SK-N-MC (cell line): ENCODE measurements around the gene CCDC141.

Source experiments
- DNase-seq: peaks from one replicate; pipeline ENCODE4 v3.0.0-alpha.2; 2011; ENCODE audit warnings: low read depth, low spot score
- H3K27ac ChIP-seq: fragments of 200-600 bp; sonication (generic); 2 replicates; pipeline ENCODE4 v1.5.1; 2016; ENCODE audit warnings: mixed run types
- H3K36me3 ChIP-seq: fragments of 200-600 bp; sonication (generic); 2 replicates; pipeline ENCODE4 v1.6.1; 2017; ENCODE audit warnings: antibody characterized with exemption, low read length, mixed read lengths; ENCODE audit not compliant: insufficient read depth
- H3K4me3 ChIP-seq: fragments of 200-600 bp; sonication (generic); 2 replicates; pipeline ENCODE4 v1.5.1; 2016
- H3K9ac ChIP-seq: fragments of 200-600 bp; sonication (generic); 2 replicates; pipeline ENCODE4 v1.8.0; 2017; ENCODE audit warnings: mixed run types, mixed read lengths; ENCODE audit not compliant: insufficient read length
- H3K9me3 ChIP-seq: fragments of 200-600 bp; sonication (generic); 2 replicates; pipeline ENCODE4 v1.6.1; 2017; ENCODE audit warnings: low read depth, mild to moderate bottlenecking, antibody characterized with exemption, low read length, moderate library complexity, mixed read lengths
- EZH2 ChIP-seq: fragments of 200-600 bp; sonication (generic); IDR thresholded peaks from one replicate; pipeline ENCODE4 v1.6.1; 2017; ENCODE audit warnings: antibody characterized with exemption
- FOXP2 ChIP-seq: optimal IDR thresholded peaks from 2 replicates; pipeline ENCODE3; 2011; ENCODE audit warnings: mild to moderate bottlenecking, moderate library complexity; ENCODE audit not compliant: insufficient read depth; ENCODE audit errors: extremely low read length, control extremely low read depth
- POLR2AphosphoS5 ChIP-seq: IDR thresholded peaks from 2 replicates; pipeline ENCODE4 v1.6.1; 2012; ENCODE audit warnings: mild to moderate bottlenecking, low read depth, low read length, borderline replicate concordance

CCDC141 gene

DNA sequence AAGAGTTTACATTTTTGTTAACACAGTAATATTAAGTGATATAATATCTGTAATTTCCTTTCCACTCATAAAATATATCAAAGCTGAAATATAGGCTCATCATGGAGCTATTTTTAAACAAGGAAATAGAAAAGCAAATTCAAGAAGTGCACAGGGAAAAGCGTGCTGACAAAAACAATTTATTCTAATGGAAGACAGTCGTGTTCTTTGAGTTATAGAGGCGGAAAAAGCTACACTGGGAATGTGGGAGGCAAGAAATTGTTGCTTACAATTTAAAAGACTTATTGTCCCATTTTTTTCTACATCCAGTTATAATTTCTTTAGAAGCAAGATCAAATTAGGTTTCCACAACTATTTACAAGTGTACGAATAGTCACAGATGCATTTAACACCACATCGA is 239.5 kb downstream of the CCDC141 start:
- no peak overlapping the region for H3K9ac ChIP-seq
- H3K9me3 ChIP-seq: no peaks in the 10 kb centered on the region
- H3K36me3 ChIP-seq: no peaks in the 10 kb centered on the region
- no peak overlapping the region for H3K27ac ChIP-seq
- no peak for DNase-seq
- TF ChIP-seq EZH2: no peak
- no peak for TF ChIP-seq FOXP2
- no peak for TF ChIP-seq POLR2AphosphoS5
- no peak overlapping the region for H3K4me3 ChIP-seq

DNA sequence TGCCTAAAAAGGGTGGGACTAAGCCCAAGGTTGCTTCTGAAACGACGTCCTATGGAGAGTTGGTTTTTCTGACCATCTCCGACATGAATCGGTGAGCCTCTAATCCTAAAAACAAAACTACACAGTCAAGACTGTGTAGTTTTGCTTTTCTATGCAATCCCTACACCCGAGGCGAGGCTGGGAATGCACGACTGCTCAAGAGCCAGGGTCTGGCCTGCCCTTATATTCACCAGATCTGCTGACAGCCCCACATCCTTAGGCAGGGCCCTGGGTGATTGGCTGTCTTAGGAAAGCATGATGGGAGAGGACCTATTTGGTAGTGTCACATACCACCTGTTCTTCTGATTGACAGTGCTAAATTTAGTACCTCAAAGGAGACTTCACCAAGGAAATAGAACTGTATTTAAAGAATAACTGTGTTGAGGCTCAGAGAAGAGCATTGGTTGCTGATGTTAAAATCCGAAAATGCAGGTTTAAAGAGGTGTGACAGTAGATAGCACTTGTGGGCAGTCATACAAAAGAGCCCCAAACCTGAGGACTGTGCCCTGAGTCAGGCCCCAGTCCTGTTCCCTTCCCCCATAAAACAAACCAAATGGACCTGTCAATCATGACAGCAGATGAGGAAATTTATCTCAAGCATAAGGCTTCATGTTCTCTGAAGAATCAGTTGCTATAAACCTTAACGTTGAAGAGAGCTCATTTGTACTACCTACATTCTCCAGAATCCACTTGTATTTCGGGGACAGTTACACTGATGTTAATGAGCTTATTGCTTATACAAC is 242.5 kb downstream of the CCDC141 start, which contains the start of gene TTN:
TSS of gene TTN (minus strand) at position 197 of the 782 bp plus-strand sequence. CDS start 2,781 bp downstream, outside the sequence.
- TF ChIP-seq POLR2AphosphoS5 (no peak), FOXP2 (no peak), EZH2 (no peak)
- H3K4me3 ChIP-seq: no peak within 1 kb of the TSS
- no peak within 1 kb of the TSS for H3K27ac ChIP-seq
- no peak within 1 kb of the TSS for H3K9ac ChIP-seq
- DNase-seq: no peak
- H3K9me3 ChIP-seq: no peaks in the 10 kb centered on the region
- no peaks in the 10 kb centered on the region for H3K36me3 ChIP-seq

DNA sequence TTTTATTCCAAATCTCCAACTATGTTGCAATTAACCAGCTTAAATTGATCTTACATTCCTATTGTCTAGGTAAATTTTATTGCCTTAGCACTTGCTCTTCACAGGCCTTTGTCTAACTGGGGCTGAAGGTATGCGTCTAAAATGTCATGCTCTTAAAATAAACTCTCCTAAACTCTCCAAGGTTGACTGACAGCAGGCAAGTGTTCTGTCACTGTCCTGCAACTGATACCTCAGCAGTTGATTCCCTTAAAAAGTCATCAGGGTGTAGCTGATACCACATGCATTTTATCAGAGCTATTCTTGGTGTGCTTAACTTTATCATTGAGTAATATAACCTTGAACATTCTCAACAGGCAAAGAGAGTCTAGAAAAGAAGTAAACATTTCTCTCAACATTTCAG is 243.4 kb downstream of the CCDC141 start:
- TF ChIP-seq FOXP2 (no peak), POLR2AphosphoS5 (no peak), EZH2 (no peak)
- Histone ChIP-seq H3K36me3 (no peaks in the 10 kb centered on the region), H3K27ac (no peak overlapping the region), H3K9me3 (no peaks in the 10 kb centered on the region), H3K9ac (no peak overlapping the region), H3K4me3 (no peak overlapping the region)
- no peak for DNase-seq

DNA sequence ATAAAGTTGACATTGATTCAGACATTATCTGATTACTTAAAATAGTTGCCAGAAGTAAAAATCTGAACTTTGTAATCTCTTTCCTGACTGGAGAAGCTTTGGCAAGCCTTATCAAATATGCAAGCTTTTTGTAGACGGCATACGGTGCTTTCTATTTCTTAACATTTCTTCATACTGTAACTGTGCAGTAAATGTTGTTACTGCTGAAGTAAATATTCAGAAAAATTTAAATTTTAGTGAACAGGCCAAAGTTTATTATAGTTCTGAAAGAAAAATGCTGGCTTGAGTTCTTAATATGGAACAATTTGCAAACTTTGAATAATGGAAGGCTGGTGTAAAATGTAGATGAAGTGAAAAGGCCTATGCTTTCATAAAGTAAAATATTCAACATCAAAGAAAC is 244.5 kb downstream of the CCDC141 start:
- no peak for DNase-seq
- Histone ChIP-seq H3K9me3 (no peaks in the 10 kb centered on the region), H3K36me3 (no peaks in the 10 kb centered on the region), H3K27ac (no peak overlapping the region), H3K4me3 (no peak overlapping the region), H3K9ac (no peak overlapping the region)
- TF ChIP-seq EZH2: no peak
- no peak for TF ChIP-seq POLR2AphosphoS5
- TF ChIP-seq FOXP2: no peak

DNA sequence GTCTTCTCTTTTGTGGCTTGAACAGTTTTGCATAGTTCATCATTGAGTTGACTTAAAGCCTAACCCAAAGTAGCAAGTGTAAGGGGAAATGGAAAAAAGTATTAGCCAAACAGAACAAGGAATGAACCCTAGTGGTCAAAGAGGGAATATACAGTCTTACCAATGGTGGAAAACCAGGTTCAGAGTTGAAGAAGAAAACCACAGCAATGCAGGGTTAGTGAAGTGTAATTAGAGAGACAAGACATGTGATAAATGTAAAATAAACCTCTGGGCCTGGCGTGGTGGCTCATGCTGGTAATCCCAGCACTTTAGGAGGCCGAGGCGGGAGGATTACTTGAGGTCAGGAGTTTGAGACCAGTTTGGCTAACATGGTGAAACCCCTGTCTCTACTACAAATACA is 245.1 kb downstream of the CCDC141 start:
- Histone ChIP-seq H3K27ac (no peak overlapping the region), H3K36me3 (no peaks in the 10 kb centered on the region), H3K9ac (no peak overlapping the region), H3K4me3 (no peak overlapping the region), H3K9me3 (no peaks in the 10 kb centered on the region)
- TF ChIP-seq EZH2 (no peak), POLR2AphosphoS5 (no peak), FOXP2 (no peak)
- no peak for DNase-seq

DNA sequence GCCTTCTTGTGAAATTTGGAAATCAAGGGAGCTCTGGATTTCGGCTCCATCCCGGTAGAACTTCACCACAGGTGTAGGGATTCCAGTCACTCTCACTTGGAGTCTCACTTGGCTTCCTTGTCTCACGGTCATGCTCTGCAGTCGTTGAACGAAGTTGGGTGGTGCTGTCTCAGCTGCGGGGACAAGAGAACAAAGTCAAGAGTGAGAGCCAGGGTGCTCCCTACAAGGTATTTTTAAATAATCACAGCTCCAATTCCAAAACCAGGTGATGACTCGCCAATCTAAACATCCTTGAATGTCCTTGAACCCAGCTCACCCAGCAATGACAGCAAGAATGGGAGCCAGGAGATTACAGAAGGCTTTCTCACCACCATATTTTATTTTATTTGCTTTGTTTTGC is 249.4 kb downstream of the CCDC141 start:
- H3K4me3 ChIP-seq: no peak overlapping the region
- H3K36me3 ChIP-seq: no peaks in the 10 kb centered on the region
- no peak overlapping the region for H3K27ac ChIP-seq
- no peaks in the 10 kb centered on the region for H3K9me3 ChIP-seq
- no peak overlapping the region for H3K9ac ChIP-seq
- DNase-seq: no peak
- no peak for TF ChIP-seq FOXP2
- no peak for TF ChIP-seq EZH2
- no peak for TF ChIP-seq POLR2AphosphoS5

DNA sequence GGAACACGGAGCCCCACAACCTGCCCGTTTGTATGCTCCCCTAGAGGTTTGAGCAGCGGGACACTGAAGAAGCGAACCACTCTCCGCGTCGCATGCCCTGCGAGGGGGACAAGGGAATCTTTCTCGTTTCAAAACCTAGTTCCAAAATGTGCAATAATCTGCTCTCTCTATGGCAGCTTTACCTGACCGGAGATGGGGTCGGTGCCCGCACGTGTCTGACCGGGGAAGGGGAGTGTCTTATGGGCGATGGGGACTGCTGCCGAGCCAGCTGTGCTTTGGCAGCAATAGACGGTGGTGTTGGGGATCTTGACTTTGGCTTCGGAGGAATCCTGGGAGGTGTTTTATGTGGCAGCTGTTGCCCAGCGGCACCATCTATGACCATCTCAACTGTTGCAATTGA is 250.6 kb downstream of the CCDC141 start:
- Histone ChIP-seq H3K4me3 (no peak overlapping the region), H3K36me3 (no peaks in the 10 kb centered on the region), H3K9ac (no peak overlapping the region), H3K27ac (no peak overlapping the region), H3K9me3 (no peaks in the 10 kb centered on the region)
- TF ChIP-seq EZH2 (no peak), FOXP2 (no peak), POLR2AphosphoS5 (no peak)
- no peak for DNase-seq

DNA sequence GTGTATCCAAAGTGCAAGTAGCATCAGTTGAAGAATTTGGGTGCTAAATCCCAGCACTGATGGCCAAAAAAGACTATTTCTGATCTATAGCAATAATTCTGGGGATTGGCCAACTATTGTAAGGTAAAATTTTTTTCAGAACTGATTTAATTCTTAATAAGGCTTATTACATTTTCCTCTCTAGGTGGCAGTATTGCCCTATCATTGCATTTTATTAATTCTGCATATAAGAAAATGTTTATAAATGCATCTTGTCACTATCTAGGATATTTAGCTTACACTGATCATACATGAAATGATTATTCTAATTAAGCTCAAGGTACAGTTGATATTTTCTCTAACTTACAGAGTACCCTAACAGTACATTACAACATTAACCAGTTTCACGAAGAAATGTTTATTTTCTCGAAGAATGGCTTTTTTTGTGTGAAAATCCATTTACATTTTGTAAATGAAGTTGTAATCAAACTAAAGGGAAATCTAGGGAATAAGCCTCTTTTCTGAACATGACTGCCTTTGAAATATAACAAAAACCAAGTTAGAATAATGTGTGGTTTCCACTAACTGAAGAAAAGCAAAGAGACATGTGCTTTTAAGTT is 253.8 kb downstream of the CCDC141 start:
- Histone ChIP-seq H3K9ac (no peak overlapping the region), H3K4me3 (no peak overlapping the region), H3K36me3 (no peaks in the 10 kb centered on the region), H3K9me3 (no peaks in the 10 kb centered on the region), H3K27ac (no peak overlapping the region)
- TF ChIP-seq POLR2AphosphoS5 (no peak), EZH2 (no peak)
- peak; percentile 45 for DNase-seq
